Activated CD4-positive, alpha-beta T cell treated with anti-CD3 and anti-CD28 coated beads for 24 hours (primary cell): ENCODE results near the gene ACY1.
"Not testable (repeated sequence)": the region's sequence is repeated elsewhere in the genome, so short reads cannot be mapped to it uniquely, and the experiment has no call there.

Experiments
- DNase-seq, 2 donors: peaks; one replicate each; pipeline ENCODE4 v3.0.0-alpha.2; 2020; ENCODE audit warnings: low read depth in 2 of 2

Gene ACY1

DNA sequence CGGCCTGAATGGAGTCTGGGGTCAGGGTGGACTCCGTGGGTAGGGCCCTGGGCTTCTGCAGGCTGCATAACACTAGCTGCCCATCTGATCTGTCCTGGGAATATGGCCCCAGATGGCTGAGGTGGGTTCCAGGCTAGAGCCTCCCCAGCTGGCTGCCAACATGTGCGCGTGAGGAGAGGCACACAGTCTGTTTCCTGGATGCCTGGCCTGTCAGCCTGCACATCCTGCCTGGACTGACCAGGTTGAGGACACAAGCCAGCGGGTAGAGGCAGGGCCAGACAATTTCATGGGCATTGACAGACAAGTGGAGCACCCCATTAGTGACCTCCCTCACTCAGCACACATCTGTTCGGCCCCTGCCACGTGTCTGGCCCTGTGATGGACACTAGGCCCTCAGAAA, 42.1 kb downstream of the ACY1 start:
- no peak for DNase-seq

DNA sequence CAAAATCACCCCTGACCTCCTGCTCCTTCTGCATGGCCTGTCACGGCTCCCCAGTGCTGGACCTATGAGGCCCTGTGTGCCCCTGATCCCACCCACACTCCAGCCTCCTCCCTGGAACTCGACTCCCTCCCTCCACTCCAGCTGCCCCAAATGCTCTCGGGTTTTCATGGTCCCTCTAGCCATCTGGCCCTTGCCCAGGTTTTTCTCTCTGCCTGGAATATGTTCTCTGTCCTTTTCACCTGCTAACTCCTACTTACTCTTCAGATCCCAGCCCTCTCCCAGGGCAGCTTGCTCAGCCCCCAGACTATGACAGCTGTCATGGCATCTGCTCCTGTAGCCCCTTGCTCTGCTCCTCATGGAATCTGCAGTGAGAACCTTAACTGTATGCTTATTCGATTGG, 42.7 kb downstream of the ACY1 start:
- no peak for DNase-seq

DNA sequence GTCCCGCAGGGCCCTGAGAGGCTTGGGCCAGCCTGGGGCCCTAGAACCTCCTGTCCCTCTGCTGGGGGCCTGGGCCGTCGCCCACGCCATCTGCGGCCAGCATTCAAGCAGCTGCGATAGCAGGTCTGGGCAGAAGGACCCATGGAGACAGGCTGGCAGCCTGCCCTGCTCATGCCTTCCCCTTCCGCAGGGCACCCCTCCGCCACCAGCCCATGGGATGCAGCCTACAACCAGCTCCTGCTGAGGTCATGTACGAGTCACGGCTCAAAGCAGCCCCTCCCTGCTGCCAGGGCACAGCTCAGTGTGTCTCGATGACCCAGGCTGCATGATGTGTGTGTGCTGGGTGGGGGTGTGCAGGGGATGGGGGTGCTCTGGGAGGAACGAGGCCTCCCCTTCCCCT, 45.2 kb downstream of the ACY1 start:
- no peak for DNase-seq

DNA sequence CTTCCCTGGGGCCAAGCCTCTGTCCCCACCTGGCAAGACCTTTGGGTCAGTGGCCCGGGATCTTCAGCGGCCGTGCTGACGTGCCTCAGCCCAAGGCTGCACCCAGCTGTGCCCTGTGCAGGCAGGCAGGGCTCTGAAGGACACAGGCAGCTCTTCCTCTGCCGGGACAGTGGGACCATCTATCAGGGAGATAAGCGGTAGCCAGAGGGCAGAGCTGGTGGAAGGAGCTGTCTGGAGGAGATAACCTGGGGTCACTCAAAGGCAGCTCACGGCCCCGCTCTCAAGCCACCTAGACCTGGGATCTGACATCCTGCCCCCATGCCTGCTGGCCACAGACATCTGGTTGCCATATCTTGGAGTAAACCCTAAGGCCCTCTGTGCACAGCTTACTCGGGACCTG, 45.7 kb downstream of the ACY1 start:
- DNase-seq = no peak

DNA sequence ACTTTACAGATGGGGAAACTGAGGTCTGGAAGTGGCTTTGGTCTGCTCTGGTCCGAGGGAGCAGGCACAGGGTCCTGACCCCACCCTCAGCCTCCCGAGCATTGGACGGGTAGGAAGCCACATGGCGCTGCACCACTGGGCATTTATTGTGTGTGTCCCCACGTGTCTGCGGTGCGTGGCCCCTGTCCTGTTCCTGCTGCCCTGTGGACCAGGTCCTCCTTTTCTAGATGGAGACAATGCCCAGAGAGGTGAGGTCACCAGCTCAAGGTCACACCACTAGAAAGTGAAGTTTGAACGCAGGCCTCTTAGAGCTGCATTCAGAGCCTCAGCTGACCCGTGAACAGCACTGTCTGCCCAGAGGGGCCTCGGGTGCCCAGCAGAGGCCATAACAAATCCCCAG, 46.2 kb downstream of the ACY1 start:
- no peak for DNase-seq

DNA sequence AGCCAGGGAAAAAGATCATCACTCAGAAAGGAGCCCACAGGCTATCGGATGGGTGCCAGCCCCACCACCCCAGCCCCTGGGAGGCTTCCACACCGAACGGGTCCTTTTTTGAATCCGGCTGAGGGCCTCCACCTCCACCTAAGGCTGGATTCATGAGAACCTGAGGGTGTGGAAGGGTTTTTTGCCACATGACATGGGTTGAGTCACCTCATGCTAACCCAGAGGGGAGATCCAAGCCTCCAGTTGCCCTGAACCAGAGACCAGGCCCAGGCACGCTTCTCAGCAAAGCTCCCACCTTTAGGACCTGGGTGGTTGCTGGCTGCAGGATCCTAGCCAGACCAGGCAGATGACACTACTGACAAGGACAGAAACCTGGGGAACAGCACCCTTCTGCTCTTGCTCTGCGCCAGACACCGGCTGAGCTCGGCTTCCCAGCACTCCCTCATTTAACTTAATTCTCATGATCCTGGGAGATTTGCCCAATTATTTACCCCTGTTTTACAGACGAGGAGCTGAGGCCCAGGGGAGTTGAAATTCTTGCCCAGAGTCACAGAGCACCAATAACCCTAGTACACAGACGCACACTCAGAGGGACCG, 47.5 kb downstream of the ACY1 start:
- DNase-seq = no peak

DNA sequence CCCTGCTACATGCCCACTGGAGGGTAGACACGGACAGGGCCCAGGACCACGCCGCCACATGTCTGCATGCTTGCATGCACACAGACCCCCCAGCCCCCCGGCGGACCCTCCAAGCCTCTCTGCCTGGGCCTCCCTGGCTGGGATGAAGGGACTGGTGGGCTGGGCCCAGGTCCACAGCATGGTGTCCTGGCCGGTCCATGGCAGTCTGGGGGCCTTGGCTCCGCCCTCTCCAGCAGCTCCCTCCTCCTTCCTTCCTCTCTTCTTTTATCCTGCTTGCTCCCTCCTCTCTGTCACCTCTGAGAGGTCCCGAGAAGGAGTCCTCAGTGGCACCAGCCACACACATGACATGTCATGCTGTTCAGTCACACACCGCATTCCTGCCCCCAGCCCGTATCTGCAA, 48.6 kb downstream of the ACY1 start:
- no peak for DNase-seq

DNA sequence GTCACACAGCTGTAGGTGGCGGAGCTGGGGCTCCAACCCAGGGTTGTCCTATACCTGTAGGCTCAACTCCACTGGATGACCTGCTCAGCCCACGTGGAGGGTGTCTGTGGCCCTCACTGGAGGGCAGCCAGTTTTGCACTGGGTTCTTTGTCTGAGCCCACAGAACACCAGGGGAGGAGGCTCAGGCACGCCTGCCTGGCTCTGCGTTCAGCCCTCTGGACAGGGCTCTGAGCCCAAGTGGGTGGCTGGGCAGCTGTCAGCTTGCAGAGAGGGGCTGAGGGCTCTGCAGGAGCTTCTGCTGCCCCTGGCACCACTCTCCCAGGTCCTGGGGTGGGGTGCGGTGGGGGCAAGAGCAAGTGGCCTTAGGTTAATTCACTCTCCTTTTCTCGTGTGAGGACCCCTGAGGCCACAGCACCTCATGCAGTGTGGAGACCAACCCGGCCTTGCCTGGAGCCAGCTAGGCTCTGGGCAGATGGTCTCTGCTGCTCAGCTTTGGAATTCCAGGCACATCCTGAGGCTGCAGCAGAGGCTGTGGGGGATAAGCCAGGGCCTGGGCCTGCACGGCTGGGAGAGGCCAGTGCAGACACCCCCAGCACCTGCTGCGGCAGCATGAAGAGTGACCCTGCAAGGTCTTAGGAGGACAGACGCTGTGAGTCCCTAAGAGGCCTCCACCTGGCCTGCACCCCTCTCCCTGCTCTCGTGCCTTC, 49.5 kb downstream of the ACY1 start:
- no peak for DNase-seq

DNA sequence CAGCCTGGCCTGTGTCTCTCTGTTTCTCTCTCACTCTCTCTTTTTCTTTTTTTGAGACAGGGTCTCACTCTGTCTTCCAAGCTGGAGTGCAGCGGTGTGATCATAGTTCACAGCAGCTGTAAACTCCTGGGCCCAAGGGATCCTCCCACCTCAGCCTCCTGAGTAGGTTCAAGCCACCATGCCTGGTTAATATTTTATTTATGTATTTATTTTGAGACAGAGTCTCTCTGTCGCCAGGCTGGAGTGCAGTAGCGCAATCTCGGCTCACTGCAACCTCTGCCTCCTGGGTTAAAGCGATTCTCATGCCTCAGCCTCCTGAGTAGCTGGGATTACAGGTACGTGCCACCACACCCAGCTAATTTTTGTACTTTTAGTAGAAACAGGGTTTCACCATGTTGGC, 50.4 kb downstream of the ACY1 start:
- not testable (repeated sequence) for DNase-seq

DNA sequence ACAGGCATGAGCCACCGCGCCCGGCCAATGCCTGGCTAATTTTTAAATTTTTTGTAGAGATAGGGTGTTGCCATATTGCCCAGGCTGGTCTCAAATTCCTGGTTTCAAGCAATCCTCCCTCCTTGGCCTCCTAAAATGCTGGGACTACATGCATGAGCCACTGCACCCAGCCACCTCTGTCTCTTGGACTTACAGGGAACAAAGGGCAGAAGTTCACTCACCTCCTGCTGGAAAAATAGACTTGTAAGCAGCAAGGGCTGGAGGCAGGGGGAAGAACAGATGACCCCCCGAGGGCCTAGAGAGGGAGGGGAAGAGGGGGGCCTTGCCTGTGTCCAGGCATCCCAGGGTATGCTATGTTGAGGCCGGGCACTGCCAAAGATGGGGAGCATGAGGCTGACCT, 50.9 kb downstream of the ACY1 start:
- no peak for DNase-seq

DNA sequence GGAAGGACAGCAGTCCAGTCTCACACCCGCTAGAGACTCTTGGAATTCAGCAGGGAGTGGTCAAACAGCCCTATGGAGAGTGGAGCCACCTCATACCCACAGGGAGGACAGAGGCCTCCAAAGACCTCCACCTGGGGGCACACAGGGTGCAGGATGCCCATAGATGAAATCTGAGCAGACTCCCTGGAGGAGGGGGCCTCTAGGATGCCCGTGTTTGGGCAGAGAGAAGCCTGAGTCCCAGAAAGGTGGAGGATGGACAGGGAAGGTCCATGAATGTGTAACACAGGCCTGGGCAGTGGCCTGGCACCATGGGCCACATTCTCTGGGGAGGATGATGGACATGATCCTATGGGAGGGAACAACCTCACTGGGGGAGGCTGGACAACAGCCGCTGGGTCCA, 51.3 kb downstream of the ACY1 start:
- no peak for DNase-seq

DNA sequence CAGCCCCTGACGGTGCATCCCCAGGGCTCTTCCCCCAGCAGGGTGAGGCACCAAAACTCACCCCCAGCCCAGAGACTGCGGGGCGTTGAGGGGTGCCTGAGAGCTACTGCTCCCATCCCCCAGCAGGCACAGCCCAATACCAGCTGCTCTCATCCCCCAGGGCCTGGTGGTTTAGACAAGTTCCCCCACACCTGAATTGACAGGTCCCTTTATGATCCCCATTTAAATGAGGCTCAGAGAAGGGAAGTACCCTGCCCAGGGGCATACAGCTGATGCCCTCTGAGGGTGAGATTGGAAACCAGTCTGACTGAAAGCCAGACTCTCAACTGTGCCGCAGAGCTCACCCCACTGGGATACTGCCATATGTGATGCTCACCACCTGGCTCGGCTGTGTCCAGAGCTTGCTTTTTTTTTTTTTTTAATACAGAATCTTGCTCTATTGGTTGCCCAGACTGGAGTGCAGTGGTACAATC, 52.9 kb downstream of the ACY1 start:
- no peak for DNase-seq

DNA sequence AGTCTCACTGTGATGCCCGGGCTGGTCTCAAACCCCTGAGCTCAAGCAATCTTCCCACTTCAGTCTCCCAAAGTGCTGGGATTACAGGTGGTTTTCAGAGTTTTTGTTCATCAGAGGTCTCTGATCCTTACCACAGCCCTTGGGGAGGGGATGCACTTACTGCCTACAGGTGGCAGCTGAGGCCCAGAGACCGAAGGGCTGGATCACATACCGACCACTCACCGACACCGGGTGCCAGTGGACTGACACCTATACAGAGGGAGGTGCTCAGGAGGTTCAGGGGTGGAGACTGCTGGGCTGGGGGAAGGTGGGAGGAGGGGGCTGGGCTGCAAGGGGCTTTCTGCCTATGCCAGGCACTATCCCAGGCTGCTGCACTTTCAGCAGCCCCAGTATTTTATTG, 53.5 kb downstream of the ACY1 start:
- DNase-seq = no peak

DNA sequence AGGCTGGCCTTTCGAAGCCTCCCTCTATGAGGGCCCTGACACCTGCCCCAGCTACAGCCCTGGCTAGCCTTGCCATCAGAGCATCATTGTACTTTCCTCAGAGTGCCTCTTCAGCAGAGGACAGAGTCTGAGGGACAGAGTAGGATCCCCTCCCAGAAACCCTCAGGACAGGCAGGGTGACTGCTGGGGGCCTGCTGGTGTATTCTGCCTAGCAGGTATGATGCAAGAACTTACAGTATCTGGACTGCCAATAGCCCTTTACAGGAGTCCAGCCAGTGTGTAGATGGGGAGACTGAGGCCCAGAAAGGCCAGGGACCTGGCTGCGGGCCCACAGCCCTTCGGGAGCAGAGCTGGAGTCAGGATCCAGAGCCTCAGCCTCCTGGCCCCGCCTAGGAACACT, 54.0 kb downstream of the ACY1 start:
- DNase-seq = no peak

DNA sequence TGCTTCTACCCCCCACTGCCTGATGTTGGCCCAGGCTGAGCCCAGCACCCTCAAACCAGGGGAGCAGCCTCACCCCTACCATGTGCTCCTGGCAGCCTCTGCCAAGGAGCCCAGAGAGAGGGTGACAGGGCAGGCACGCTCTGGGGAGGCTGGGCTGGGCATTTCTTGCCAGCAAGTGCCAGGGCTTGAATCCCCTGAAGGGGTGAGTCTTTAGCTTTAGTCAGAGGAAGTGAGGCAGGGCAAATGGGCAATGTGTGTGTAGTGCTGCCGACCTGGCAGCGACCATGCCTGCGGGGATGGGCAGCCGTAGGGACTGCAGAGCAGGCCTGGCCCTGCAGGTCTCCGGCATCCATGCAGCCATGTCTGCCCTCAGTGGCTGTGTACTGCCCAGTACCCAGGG, 54.9 kb downstream of the ACY1 start:
- DNase-seq = no peak
